ENCODE measurements around the gene SYVN1.
A peak's percentile ranks its signal among the peaks of the same experiment; 100 is the strongest.
"Not testable (repeated sequence)": the region's sequence is repeated elsewhere in the genome, so short reads cannot be mapped to it uniquely, and the experiment has no call there.

The SYVN1 gene

GRCh38 chr11:65134240-65134951 lies at the start of gene SYVN1:
Gene SYVN1, minus strand, starts transcription at chr11:65134519. Its CDS starts 918 bp downstream, at chr11:65133601.
- peak; percentile 93 for DNase-seq

GRCh38 chr11:65183201-65183891 lies 49.0 kb upstream of the SYVN1 start:
- DNase-seq: no peak

- no peak for DNase-seq
Measured at GRCh38 chr11:65182258-65183170, 48.2 kb upstream of the SYVN1 start.

DNA sequence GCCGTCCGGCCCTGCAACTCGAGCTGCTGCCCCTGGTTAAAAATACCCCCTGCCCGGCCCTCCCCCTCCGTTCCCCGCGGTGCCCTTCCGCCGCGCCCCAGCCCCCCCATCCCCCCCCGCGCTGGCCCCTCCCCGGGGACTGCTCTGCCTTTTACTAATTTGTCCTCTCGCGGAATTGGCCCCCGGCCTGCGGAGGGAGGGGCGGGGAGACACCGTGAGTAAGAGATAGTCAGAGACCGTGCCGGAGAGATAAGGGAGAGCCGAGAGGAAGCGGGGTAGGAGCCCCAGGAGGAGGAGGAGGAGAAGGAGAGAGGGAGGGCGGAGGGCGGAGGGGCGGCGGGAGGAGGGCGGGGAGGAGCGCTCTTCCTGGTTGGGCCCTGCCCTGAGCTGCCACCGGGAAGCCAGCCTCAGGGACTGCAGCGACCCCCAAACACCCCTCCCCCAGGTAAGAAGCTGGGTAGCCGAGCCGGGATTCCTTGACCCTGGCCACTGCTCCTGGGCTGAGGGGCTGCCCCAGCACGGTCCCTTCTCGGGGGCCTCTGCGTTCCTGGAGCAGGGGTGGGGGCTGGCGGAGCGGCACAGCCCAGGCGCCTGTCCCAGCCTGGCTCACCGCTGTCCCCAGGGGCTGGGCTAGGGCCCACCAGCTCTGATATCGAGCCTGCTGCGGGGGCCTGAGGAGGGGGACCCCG lies 47.4 kb upstream of the SYVN1 start, which contains the start of gene CAPN1:
TSS of gene CAPN1 (plus strand) at position 360 of the 689 bp plus-strand sequence. CDS start 774 bp downstream, outside the sequence.
- peak; percentile 83 for DNase-seq

DNA sequence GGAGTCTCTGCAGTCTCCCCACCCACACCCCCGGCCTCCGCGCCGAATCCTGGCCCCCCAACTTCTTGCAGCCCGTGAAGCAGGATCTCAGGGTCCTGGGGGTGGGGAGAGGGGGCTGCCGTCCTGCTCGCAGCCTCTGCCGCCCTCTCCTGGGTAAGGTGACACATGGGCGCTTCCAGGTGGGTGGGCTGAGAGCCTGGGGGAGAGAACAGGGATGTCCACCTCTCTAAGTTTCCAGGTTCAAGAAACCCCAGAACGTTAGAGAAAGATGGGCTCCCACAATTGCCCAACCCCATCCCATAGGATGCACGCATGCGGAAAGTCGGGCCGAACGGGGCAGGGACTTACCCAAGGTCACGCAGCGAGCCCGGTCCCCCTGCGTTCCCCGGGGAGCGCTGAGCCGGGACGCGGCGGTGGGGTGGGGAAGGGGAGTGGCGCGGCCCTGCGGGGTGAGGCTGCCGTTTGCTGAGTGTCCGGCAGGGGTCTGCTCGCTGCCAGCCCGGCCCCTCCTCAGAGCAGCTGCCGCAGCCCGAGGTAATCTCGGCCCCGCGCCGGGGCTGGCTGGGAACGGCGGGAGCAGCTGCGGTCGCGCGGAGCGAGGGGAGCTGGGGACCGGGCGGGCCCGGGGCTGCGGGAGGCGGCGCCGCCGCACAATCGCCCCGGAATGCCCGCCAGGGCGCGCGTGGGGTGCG lies 46.7 kb upstream of the SYVN1 start:
- DNase-seq: peak; percentile 59

DNA sequence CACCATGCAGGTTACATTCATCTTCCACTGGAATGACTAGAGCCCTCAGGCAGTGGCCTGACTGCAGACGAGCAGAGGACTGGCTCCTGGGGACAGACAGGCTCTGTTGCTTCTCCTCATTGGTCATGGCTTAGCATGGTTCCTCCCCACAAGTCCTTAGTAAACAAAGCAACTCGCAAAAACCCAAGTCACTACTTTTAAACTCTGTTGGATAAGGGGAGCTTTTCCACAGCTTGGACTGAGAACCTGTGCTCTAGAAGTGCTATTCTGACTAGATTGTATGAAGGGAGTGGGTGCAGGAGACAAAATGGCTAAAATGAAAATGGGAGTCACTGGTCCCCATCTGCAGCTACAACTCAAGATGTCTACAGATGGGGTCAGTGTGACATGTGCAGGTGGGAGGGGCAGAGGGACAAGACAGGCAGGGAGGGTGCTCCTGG lies 40.3 kb upstream of the SYVN1 start:
- not testable (repeated sequence) for DNase-seq

DNA sequence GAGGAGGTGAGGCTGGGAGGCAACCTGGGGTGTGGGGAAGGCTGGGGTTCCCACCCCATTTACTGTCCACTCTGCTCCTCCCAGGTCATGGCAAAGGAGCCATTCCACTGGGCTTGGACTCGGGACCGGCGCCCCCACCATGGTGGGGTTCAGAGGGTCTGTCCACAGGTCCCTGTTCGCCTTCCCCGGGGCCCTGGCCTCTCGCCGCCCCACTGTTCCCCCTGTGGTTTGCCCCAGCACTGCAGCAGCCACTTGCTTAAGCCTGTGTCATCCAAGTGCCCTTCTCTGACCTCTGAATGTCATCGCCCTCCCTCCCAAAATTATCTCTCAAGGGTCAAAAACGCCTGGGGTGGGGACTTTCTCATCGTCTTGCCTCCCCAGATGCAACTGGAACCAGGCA lies 38.3 kb upstream of the SYVN1 start:
- no peak for DNase-seq

DNA sequence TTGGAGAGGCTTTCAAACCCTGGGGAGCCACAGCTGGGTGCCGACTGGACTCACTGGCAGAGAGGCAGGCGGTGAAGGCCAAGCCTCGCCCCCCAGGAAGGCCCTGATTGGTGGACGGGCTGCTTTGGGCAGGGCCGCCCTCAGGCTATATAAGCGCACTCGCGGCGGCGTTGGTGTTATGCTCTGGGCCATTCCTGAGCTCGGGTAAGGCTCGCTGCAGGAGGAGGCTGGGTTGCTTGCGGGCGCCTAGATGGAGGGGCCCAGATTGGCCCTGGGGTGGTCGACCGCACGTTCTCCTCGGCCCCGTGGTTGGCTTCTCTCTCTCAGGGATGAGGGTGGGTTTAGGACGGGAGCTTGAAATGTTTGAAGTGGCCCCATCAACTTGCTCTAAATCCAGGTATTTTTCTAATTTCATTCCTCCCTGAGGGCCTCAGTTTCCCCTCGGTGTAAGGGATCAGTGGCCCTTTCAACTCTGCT lies 35.8 kb upstream of the SYVN1 start, which contains the start of gene SPDYC:
TSS of gene SPDYC (plus strand) at position 176 of the 477 bp plus-strand sequence. CDS start 1,125 bp downstream, outside the sequence.
- no peak for DNase-seq

- DNase-seq: peak; percentile 4
Measured at GRCh38 chr11:65169164-65169641, 34.9 kb upstream of the SYVN1 start.

- no peak for DNase-seq
Measured at GRCh38 chr11:65167656-65168055, 33.3 kb upstream of the SYVN1 start.

DNA sequence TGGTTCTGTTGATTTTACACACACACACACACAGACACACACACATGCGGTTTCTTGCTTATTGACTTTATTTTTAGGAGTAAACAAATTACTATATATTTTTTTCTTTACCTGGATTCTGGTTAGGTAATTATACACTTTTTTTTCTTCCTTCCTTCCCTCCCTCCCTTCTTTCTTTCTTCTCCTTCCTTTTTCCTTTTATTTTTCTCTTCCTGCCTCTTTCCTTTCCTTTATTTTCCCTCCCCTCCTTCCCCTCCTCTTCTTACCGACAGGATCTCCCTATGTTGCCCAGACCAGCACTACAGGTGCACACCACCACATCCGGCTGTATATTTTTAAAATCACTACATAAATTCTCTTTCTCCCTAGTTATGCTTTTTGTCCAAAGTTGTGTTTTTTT lies 32.6 kb upstream of the SYVN1 start:
- DNase-seq: no peak

DNA sequence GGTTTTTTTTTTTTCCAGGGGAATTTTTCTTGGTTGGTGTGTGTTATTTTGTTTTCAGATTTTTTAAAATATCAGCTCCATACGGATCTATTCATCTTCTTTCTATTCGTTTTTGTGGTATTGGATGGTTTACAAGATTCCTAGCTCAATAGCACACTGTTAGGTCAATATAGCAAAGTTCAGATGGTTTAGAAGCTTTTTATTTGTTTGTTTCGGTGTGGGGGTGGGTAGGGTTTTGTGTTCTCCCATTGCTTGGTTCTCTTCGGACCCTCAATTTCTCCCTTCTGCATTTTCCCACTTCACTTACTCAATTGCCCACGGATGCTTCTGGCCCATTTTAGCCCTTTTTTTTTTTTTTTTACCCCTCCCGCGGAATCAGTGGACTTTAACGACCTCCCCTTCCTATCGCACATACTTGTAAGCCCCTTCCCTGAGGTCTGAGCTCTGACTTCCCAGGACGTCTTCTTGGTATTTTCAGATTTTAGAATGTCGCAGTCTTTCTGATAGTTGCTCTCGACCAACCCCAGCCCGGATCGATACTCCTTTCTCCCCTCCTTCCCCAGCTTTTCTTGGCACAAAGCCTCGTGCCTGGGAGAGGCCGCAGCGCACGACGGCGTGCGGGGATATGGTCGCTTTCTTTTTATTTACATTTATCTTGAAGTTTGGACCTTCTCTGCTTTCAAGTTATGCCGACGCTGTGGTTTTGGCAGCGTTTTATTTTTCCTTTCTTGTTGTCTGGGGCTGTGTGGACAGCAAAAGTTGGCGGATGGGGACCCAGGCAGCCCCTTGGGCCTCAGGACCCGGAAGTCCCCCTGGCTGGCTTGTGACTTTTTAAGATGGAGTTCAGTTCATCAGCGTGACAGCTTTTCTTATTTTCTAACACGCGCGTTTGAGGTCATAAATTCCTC lies 31.3 kb upstream of the SYVN1 start:
- no peak for DNase-seq

DNA sequence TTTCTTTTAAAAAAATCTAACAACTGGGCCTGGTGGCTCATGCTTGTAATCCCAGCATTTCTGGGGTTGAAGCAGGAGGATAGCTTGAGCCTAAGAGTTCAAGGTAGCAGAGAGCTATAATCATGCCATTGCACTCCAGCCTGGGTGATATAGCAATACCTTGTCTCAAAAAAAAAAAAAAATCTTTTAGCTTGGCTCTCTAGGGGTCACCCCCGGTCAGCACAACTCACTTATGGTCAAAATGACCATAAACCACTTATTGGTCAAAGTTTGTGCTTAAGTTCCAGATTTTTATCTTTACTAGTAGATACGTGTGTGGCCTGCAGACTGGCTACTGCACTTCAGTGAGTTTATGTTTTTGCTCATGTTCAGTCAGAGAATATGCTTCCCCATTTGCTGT lies 29.4 kb upstream of the SYVN1 start:
- no peak for DNase-seq

DNA sequence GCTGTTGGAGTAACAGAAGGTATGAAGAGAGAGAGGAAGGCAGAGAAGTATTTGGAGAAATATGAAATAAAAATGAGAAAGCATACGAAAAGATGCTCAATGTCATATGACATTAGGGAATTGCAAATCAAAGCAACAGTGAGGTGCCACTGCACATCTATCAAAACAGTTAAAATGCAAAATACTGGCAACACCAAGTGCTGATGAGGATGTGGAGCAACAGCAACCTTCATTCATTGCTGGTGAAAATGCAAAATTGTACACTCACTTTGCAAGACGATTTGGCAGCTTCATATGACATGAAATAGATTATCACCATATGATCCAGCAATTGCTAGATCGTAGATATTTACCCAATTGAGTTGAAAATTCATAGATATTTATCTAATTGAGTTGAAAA lies 26.3 kb upstream of the SYVN1 start:
- DNase-seq: no peak

DNA sequence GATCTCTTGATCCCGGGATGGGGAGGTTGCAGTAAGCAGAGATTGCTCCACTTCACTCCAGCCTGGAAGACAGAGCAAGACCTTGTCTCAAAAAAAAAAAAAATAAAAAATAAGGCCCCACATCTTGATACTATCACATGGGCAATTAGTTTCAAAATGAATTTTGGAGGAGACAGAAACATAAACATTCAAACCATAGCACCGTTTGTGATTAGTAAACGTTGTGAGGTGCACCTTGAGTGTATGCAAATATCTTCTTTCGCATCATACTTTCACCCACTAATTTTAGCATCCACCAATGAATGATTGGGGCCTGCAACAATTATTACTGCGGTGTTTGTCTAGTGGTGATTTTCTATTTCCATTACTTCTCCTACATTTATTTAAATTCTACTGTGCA lies 24.7 kb upstream of the SYVN1 start:
- DNase-seq: no peak

GRCh38 chr11:65157336-65157735 lies 23.0 kb upstream of the SYVN1 start:
- DNase-seq: no peak

DNA sequence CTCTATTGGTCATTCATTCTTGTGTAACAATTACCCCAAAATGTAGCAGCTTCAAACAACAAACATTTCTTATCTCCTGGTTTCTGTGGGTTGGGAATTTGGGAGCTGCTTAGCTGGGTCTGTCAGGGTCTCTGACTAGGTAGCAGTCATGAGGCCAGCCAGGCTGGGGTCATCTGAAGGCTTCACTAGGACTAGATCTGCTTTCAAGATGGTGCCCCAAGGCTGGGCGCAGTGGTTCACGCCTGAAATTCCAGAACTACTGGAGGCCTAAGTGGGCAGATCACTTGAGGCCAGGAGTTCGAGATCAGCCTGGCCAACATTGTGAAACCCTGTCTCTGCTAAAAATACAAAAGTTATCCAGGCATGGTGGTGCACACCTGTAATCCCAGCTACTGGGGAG lies 22.6 kb upstream of the SYVN1 start:
- no peak for DNase-seq

DNA sequence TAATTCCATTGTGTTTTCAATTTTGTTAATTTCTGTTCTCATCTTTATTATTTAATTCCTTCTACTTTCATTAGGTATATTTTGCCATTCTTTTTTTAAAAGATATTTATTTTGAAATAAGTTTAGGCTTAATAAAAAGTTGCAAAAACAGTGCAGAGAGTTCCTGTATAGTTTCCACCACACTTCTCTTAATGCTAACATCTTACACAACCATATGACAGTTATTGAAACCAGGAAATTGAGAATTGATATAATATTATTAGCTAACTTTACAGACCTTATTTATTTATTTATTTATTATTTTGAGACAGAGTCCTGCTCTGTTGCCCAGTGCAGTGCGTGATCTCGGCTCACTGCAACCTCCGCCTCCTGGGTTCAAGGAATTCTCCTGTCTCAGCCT lies 21.9 kb upstream of the SYVN1 start:
- DNase-seq: no peak

DNA sequence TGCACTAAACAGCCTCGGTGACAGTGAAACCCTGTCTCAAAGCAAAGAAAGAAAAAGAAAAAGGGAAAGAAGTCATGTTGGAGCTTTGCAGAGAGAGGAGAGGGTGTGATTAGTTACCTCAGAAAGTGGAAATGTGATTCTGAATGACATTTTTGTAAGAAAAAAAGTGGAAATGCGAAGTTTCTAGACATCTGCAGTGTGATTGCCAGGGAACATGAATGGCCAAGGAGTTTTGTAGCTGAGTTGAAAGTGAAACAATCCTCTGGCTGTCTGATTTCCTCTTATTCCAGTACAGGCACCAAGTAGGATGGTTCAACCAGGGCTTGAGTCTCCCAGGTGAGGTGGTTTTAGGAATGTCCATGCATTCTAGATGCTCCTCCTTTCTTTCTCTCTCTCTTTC lies 17.8 kb upstream of the SYVN1 start:
- no peak for DNase-seq

DNA sequence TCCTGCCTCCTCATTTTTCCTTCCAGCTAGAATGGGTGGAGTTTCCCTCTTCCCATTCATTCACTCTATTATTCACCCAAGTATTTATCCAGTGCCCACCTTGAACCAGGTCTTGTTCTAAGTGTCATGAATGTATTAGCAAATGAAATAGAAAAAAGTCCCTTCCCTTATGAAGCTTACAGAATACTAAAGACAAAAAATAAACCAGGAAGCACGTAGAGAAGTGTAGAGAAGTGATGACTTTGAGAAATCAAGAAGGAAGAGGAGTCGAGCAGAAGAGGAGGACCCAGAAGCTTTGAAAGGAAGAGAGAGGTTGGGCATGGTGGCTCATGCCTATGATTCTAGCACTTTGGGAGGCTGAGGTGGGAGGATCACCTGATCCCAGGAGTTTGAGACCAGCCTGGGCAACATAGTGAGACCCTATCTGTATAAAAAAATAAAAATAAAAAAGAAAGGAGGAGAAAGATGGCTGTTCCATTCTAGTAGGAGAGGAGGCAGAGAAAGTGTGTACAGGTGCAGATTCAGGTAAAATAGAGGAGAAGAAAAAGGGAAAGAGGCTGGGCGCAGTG lies 17.1 kb upstream of the SYVN1 start:
- no peak for DNase-seq
